Inflammatory macrophage treated with lipopolysaccharide for 1 hour (primary cell): ENCODE data around the gene LGR4.
"Not testable (repeated sequence)": the region's sequence is repeated elsewhere in the genome, so short reads cannot be mapped to it uniquely, and the experiment has no call there.

Experiments used
- DNase-seq, 2 donors: peaks; one replicate each; pipeline ENCODE4 v3.0.0-alpha.2; 2020 to 2022

The LGR4 gene

DNA sequence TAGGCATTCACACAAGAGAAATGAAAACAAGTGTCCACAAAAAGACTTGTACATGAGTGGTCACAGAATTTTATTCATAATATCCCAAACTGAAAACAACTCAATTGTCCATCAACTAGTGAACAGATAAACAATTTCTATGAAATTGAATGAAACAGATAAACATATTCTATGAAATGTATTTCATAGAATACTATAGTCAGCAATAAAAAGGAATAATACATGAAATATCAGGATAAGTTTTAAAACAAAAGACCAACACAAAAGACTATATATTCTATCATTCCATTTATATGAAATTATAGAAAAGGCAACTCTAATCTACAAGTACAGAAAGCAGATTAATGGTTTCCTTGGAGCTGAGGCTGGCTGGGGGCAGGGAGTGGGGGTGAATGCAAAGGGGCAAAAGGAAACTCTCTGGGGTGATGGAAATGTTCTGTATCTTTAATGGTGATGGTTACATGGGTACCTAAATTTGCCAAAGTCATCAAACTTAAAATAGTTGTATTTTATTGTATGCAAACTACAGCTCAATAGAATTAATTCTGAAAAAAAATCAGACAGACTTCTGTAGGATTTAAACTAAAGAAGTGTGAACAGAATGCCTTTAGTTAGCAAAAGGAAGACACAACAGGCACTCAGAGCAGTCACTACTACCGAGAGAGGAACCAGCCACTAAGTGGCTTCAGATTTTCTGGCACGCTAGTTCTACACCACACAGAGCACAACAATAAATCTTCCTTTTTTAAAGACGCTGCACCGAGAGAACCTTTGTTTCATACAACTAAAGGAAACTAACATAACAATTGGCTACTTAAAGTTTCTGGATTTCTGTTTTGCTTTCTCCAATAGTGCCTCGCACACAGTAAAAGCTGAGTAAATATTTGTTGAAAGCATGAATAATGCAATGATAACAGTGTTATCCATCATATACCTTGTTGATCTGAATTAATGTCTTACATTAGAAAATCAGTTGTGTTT lies 124.9 kb downstream of the LGR4 start:
- DNase-seq: no peak

DNA sequence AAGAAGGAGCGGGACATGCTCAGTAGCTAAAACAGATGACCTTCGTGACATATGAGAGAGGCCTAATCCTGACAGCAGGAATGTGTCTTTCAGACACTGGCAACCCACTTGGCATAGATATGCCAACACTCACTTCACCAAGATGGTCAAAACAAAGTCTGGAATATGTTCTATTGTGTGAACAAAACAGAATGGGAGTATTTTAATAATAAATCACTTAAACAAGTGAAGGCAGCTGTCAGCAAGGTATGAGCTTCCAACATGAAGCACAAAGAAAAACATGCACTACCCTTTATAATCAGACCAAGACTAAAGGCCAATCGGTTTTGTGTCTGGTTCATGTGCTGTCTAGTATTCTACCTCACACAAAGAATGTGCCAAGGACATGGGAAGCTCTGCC lies 132.6 kb downstream of the LGR4 start:
- DNase-seq: no peak

DNA sequence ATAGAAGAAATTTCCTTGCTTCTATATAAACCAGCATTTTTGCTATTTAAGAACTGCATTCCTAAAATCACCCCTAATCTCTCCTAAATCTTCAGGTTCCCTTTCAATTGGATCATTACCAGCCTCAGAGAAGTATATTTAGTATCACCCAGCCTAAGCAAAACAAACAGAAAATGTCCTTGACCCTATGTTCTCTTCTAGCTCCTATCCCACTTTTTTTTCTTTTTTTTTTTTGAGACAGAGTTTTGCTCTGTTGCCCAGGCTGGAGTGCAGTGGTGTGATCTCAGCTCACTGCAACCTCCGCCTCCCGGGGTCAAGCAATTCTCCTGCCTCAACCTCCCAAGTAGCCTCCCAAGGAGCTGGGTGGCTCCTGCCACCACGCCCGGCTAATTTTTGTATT lies 137.8 kb downstream of the LGR4 start:
- not testable (repeated sequence) for DNase-seq

DNA sequence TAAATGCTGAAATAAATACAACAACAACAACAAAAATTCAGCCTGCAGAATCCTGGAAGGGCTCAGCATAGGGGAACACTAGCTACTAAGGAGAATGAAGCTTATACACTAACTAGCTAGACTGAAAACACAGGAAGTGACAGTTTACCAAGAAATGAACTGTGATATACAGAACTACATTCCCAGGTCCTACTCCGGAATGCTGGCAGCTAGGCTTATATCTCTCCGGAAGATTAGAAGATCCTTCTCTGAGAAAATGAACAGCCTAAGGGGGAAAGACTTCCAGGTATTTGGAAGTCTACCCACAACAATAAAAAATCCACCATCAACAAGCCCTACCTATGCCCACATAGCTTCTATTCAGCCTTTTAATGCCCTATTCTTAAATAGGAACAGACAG lies 140.6 kb downstream of the LGR4 start:
- DNase-seq: no peak

DNA sequence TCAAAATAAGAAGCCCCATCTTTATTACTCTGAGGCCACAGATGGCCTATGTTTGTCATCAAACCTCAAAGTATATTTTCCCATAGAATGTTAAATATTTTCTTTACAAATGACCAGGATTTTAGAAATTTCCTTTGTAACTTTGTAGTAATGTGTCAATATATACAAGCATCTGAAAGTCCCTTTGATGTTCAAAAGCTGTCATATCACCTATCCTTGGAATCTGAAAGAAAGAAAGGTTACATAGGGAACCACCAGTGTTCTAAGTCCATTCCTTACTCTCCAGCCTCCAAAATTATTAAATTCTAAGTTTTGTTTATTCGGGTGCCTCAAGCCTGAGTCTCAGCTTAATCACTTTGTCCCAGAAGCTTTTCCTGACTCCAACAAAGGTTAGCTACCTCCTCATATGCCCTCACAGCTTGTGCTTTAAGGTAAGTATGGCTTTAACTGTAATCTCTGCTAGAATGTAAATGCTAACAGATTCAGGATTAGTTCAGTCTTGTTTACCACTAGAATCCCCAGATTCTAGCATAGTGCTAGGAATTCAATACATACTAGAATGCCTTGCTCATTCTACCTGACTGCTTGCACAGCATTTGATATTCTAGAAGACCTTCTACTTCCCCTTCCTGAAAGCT lies 141.8 kb downstream of the LGR4 start:
- no peak for DNase-seq

DNA sequence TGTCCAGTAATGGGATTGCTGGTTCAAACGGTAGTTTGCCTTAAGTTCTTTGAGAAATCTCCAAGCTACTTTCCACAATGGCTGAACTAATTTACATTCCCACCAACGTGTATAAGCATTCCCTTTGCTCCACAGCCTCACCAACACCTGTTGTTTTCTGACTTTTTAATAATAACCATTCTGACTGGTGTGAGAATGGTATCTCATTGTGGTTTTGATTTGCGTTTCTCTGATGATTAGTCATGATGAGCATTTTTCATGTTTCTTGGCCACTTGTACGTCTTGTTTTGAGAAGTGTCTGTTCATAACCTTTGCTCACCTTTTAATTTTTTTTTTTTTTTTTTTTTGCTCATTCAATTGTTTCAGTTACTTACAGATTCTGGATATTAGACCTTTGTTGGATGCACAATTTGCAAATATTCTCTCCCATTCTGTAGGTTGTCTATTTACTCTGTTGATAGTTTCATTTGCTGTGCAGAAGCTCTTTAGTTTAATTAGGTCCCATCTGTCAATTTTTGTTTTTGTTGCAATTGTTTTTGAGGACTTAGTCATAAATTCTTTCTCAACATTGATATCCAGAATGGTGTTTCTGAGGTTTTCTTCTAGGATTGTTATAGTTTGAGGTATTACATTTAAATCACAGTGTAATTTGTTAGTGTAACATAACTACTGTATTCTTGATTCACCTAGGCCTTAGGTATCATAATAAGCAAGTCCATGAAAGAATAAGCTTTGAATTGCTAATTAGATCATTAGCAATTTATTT lies 142.5 kb downstream of the LGR4 start:
- DNase-seq: no peak

DNA sequence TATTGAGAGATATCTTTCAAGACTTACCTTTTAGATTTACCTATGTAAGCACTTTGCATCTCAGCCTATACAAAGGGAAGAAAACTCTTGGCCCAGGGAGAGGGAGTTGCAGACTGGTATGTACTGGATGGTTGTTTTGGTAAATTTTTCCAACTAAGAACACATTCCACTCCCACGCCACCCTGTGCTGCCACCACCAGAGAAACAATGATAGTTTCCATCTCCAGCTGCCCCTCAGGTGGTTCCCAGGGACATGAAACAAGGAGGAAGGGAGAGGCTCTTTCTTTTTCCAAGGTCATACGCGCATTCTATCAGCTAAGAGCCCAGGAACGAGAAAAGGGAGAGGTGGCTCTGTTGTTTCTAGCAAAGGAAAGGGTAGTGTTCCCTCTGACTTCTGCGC lies 144.0 kb downstream of the LGR4 start:
- no peak for DNase-seq

DNA sequence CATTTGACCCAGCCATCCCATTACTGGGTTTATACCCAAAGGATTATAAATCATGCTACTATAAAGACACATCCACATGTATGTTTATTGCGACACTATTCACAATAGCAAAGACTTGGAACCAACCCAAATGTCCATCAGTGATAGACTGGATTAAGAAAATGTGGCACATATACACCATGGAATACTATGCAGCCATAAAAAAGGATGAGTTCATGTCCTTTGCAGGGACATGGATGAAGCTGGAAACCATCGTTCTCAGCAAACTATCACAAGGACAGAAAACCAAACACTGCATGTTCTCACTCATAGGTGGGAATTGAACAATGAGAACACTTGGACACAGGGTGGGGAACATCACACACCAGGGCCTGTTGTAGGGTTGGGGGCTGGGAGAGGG lies 145.5 kb downstream of the LGR4 start:
- not testable (repeated sequence) for DNase-seq

DNA sequence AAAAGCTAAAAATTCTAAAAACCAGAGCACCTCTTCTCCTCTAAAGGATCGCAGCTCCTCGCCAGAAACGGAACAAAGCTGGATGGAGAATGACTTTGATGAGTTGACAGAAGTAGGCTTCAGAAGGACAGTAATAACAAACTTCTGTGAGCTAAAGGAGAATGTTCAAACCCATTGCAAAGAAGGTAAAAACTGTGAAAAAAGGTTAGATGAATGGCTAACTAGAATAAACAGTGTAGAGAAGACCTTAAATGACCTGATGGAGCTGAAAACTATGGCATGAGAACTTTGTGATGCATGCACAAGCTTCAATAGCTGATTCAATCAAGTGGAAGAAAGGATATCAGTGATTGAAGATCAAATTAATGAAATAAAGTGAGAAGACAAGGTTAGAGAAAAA lies 150.4 kb downstream of the LGR4 start:
- not testable (repeated sequence) for DNase-seq

DNA sequence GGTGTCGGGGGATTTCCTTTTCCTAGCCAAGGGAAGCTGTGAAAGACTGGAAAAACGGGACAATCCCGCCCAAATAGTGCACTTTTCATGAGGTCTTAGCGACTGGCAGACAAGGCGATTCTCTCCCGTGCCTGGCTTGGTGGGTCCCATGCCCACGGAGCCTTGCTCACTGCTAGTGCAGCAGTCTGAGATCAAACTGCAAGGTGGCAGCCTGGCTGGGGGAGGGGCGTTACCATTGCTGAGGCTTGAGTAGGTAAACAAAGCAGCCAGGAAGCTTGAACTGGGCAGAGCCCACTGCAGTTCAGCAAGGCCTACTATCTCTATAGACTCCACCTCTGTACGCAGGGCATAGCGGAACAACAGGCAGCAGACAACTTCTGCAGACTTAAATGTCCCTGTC lies 151.2 kb downstream of the LGR4 start:
- DNase-seq: not testable (repeated sequence)

DNA sequence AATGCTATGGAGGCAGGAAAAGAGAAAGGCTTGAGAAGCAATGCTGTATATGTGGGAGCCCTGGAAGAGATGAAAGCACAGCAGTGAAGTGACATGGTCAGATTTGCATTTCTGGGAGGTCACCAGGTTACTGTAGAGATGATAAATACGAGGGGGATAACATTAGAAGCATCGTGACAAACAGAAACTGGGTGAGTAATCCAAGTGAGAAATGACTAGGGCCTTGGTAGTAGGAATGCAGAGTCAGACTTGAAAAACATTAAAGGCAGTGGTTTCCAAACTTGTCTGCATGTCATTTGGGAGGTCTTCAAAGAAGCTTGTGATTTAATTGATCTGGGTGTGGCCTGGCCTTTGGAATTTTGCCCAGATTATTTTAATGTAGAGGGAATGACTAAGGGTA lies 153.5 kb downstream of the LGR4 start:
- no peak for DNase-seq

DNA sequence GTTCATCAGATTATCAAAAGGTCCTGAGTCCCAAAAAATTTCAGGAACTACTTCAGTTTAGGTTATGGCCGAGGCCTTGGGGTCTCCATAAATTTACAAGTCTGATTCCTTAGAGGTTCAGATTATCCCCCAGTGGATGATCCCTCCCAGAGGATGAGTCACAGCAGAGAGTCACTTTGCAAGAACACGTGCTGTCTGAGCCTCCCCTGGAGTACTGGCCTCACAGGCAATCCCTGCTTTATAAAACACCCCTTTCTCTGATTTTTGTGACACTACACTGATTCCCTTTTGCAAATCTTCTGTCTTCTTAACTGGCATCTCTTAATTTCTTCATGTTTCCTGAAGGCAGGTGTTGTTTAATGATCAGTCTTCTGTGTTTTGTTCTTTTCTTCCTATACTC lies 154.8 kb downstream of the LGR4 start:
- DNase-seq: no peak
